Brain microvascular endothelial cell (primary cell): ENCODE measurements around the gene ZNF556.
"Not testable (repeated sequence)": the region's sequence is repeated elsewhere in the genome, so short reads cannot be mapped to it uniquely, and the experiment has no call there.

Source experiments
- DNase-seq: peaks from one replicate; pipeline ENCODE4 v3.0.0-alpha.2; 2020
- H3K27ac ChIP-seq: fragments of 250-450 bp; sonication (Bioruptor Pico); 2 replicates; pipeline ENCODE4 v1.5.1; 2020; ENCODE audit warnings: mild to moderate bottlenecking, moderate library complexity
- H3K27me3 ChIP-seq: fragments of 250-450 bp; sonication (Bioruptor Pico); replicated peaks from 2 replicates; pipeline ENCODE4 v1.5.1; 2020; ENCODE audit warnings: mild to moderate bottlenecking
- H3K36me3 ChIP-seq: fragments of 250-450 bp; sonication (Bioruptor Pico); replicated peaks from 2 replicates; pipeline ENCODE4 v1.5.1; 2020; ENCODE audit warnings: mild to moderate bottlenecking
- H3K4me3 ChIP-seq: 2 replicates; pipeline ENCODE4 v1.5.1; 2011; ENCODE audit warnings: low read depth, mild to moderate bottlenecking, control low read depth, low read length, moderate library complexity
- in situ Hi-C: cut with HindIII; loops from 2 replicates; pipeline ENCODE4 v1.10.0; 2017; ENCODE audit warnings: low sequenced_read_pairs, low pct_ligation_motif_present
- TF ChIP-seq, protein P1 (sequence below): IDR thresholded peaks from 2 replicates; pipeline ENCODE4 v1.5.1; 2011; ENCODE audit warnings: low read depth, mild to moderate bottlenecking, moderate library complexity, low read length, control low read depth, inconsistent platforms; ENCODE audit errors: missing control alignments

ZNF556 gene

GRCh38 chr19:2888731-2889224, 21.6 kb downstream of the ZNF556 start:
- in situ Hi-C loops, result no loop called here
- Histone ChIP-seq H3K4me3 (no peak overlapping the region), H3K36me3 (no peaks in the 10 kb centered on the region), H3K27me3 (no peaks in the 10 kb centered on the region), H3K27ac (no peak overlapping the region)
- DNase-seq, result no peak
- TF ChIP-seq, protein P1, sequence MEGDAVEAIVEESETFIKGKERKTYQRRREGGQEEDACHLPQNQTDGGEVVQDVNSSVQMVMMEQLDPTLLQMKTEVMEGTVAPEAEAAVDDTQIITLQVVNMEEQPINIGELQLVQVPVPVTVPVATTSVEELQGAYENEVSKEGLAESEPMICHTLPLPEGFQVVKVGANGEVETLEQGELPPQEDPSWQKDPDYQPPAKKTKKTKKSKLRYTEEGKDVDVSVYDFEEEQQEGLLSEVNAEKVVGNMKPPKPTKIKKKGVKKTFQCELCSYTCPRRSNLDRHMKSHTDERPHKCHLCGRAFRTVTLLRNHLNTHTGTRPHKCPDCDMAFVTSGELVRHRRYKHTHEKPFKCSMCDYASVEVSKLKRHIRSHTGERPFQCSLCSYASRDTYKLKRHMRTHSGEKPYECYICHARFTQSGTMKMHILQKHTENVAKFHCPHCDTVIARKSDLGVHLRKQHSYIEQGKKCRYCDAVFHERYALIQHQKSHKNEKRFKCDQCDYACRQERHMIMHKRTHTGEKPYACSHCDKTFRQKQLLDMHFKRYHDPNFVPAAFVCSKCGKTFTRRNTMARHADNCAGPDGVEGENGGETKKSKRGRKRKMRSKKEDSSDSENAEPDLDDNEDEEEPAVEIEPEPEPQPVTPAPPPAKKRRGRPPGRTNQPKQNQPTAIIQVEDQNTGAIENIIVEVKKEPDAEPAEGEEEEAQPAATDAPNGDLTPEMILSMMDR, result no peak

DNA sequence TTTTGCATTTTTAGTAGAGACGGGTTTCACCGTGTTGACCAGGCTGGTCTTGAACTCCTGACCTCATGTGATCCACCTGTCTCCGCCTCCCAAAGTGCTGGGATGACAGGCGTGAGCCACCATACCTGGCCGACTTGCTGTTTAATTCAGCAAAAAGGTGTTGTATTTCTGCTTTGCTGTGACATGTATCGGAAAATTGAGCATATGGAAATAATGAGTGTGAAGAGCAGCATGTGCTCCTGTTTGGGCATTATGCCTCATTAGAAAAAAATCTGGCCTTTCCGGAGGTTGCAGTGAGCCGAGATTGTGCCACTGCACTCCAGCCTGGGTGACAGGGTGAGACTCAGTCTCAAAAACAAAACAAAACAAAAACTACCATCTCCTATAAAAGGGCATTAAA, 23.4 kb downstream of the ZNF556 start:
- H3K36me3 ChIP-seq, H3K4me3 ChIP-seq, H3K27ac ChIP-seq, H3K27me3 ChIP-seq, DNase-seq, in situ Hi-C loops: not testable (repeated sequence)

DNA sequence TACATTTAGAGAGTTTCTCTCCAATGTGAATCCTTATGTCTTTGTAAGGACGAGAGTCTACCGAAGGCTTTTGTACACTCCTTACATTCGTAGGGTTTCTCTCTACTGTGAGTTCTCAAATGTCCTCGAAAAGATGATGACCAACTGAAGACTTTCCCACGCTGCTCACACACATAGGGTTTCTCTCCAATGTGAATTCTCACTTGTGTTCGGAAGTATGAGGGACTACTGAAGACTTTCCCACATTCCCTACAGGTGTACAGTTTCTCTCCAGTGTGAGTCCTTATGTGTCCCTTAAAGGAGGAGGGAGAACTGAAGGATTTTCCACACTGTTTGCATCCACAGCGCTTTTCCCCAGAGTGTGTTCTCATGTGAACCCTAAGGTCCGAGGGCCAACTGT, 29.6 kb downstream of the ZNF556 start:
- Histone ChIP-seq H3K4me3 (no peak overlapping the region), H3K36me3 (no peaks in the 10 kb centered on the region), H3K27me3 (no peaks in the 10 kb centered on the region), H3K27ac (no peak overlapping the region)
- no peak for DNase-seq
- TF ChIP-seq, protein P1, result no peak
- in situ Hi-C loops, result no loop called here

DNA sequence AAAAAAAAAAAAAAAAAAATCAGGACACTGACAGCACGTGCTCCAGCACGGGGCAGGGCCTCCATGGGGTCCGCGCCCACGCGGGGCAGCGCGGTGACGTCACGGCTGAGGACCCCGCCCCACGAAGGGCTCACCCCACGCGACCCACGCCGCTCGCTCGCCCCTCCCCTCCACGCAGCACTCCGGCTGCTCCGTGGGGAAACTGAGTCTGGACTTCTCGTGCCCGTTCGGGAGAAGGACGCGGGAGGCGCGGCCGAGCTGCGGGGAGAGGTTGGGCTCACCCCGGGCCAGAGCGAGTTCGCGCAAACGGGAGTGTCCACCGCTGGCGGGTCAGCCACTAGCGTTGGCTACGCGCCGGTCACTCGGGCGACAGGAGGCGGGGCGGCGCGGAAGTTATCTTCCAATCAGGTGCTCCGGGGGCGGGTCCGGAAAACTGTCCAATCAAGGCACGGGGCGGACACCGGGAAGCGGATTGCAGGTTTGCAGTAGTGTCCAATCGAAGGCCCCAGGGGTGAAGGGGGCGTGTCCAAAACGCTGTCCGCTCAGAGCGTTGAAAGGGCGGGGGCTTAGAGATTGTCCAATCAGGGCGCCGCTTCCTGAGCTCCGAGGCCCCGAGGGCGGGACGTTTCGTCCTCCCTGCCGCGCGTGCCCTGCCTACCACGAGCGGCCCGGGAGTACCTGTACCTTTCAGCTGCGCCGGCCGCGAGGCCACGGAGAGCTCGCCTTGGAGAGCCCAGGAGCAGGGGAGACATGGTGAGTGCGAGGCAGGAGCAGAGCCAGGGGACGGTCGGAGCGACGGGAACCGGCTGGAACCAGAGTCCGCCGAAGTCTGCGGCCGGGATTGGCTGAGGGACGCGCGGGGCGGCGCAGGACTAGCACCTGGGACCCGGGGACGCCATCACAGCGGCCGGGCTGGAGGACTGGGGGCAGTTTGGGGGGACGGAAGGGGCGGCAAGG, 33.4 kb downstream of the ZNF556 start, which contains the start of gene ZNF57:
Gene ZNF57, plus strand, starts transcription at position 633 of the 957 bp plus-strand sequence. Its CDS starts 118 bp downstream, at position 751.
- DNase-seq, result peak; percentile 100
- TF ChIP-seq, protein P1, result no peak
- peak within 1 kb of the TSS; percentile 81 for H3K27ac ChIP-seq
- H3K36me3 ChIP-seq, result no peaks in the 10 kb centered on the region
- peak within 1 kb of the TSS; percentile 91 for H3K4me3 ChIP-seq
- in situ Hi-C loops, result no loop called here
- no peaks in the 10 kb centered on the region for H3K27me3 ChIP-seq

DNA sequence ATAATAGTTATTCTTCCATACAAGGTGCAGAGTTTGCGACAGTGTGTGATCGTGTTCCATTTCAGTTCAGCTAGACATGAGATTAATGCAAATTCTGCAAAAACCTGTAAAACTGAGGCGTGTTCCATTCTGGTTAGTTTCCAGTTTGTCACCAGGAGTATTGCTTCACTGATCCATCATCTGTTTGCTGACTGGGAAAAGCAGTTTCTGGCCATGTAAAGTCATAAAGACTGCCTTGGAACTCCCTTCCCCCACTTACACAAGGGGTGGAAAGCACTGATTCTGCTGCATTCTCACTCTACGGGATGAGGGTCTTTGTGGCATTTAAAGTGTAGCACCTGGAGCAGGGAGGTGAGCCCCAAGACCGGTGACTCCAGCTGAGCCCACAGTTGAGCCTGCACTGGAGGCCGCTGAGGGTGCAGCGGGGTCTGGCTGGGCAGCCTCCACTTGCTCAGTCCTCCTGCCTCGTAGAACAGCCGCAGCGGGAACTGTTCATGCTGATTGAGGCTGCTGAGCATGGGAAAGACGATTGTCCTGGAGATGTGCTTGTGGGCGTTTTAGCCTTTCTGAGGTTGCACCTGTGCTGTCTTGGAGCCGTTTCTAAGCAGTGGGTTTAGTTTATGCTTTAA, 35.6 kb downstream of the ZNF556 start:
- no peaks in the 10 kb centered on the region for H3K27me3 ChIP-seq
- H3K27ac ChIP-seq, result no peak overlapping the region
- H3K36me3 ChIP-seq, result no peaks in the 10 kb centered on the region
- no peak overlapping the region for H3K4me3 ChIP-seq
- in situ Hi-C loops, result no loop called here
- DNase-seq, result no peak
- TF ChIP-seq, protein P1, result no peak

DNA sequence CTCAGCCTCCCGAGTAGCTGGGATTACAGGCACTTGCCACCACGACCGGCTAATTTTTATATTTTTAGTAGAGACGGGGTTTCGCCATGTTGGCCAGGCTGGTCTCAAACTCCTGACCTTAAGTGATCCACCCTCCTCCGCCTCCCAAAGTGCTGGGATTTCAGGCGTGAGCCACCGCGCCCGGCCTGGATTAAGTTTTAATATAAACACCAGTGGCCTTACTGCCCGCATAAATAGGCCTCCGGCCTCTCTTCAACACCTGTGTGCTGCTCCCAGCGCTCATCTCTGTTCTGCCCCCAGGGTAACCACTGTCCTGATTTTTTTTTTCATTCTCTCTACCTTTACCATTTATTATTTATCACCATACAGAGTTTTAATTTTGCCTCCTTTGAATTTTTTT, 36.2 kb downstream of the ZNF556 start:
- DNase-seq, H3K27ac ChIP-seq, H3K27me3 ChIP-seq, H3K36me3 ChIP-seq, in situ Hi-C loops, H3K4me3 ChIP-seq: not testable (repeated sequence)
